HG03378 (cell line): ENCODE measurements around the gene CUL7.
"Not testable (repeated sequence)": the region's sequence is repeated elsewhere in the genome, so short reads cannot be mapped to it uniquely, and the experiment has no call there.

Source experiments
- ATAC-seq: cut with Tn5 transposase; IDR thresholded peaks from one replicate; pipeline ENCODE4 v1.9.1; 2021; ENCODE audit warnings: mild to moderate bottlenecking, moderate library complexity; ENCODE audit not compliant: unreplicated experiment

CUL7 gene

DNA sequence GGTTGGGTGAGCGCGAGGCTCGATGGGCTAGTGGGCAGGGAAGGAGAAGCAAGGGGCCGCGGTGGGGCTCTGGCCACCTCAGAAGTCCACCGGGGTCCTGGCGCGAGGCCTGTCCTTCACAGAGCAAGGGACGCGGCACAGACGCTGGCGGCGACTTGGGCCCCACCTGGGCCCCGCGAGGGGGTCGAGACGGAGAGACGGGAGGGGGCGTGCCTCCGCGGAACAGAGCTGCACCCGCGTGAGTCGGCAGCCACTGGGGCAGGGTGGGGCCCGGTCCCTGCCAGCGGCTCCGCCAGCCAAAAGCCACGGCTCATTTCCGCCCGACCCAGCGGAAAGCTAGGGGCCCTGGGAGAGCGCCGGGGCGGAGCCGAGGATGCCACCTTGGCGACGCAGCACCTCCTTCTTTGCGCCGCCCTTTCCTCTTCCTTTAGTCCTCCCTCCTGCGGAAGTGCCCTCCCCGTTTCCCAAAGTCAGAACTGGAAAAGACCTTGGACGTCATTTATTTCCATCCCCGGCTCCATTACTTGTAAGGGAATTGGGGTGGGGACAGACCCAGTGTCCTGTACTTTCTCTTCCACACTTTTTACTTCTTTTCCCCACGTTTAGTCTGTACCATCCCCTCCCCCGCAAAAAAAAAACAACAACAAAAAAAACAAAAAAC is at the start of gene CUL7:
Gene CUL7 (minus strand): TSS at position 307 of the 661 bp plus-strand sequence. CDS start 1,063 bp downstream, outside the sequence.
- peak; percentile 59 for ATAC-seq

GRCh38 chr6:43101497-43101896 is 47.8 kb upstream of the CUL7 start:
- no peak for ATAC-seq

GRCh38 chr6:43097502-43097901 is 43.9 kb upstream of the CUL7 start:
- no peak for ATAC-seq

DNA sequence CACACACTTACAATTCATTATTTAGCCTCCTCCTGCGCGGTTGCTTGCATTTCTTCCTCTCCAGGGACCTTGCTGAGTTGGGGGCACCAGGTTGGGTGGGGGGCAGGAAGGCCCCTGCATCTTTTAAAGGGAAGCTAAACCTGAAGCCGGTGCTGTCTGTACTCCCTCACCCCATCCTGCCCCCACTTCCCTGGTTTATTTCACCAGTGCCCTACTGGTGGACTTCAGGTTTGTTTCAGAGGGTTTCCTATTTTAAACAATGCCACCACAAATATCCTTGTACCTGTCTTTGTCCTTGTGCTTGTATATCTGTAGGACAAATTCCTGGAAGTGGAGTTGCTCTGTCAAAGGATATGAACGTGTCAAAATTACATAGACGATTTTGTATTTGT is 43.4 kb upstream of the CUL7 start:
- no peak for ATAC-seq

DNA sequence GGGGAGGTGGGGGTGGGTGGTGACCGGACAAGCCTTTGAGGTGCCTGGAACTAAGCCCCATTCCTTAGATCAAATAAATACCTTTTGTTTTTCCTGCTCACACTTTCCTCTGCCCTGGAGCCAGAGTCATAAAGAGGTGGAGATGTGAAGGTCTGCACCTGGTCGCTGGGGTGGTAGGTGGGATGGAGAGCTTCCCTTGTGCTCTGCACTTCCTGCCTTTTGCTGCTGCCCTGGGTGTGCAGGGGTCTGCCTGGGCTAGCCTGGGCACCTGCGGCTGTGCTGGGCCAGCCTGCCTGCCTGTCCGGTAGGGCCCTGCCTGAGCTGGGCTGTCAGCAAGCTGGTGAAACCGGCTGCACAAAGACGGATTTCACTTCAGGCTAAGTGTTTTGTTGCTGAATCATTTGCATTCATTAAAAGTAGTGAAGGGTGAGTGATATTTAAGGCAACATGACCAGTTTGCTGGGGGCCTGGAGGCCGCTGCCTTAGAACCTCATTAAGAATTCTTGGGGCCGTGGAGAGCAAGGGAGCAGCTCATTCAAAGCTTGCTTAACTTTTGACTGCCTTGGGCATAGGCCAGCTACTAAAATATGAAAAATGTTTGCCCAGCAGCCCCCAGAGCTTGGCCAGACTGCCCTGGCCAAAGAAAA is 42.9 kb upstream of the CUL7 start:
- ATAC-seq = no peak

DNA sequence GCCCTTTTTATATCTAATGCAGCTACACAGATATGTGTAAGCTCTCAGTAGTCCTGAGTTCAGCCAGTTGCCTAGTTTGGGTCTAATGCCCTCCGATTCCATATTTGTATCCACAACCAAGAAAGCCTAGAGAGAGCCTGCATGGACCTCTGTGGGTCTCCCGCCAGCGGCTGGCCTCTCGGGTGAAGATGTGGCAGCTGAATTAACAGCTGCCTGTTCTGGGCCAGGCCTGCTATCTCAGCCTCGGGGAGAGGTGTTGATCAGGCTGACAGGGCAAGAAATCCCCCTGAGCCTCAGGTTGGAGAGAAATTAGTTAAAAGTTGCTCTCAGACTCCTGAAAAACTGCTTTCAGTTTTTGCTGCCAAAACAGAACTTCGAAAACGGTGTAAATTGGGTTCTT is 42.3 kb upstream of the CUL7 start:
- ATAC-seq = no peak

DNA sequence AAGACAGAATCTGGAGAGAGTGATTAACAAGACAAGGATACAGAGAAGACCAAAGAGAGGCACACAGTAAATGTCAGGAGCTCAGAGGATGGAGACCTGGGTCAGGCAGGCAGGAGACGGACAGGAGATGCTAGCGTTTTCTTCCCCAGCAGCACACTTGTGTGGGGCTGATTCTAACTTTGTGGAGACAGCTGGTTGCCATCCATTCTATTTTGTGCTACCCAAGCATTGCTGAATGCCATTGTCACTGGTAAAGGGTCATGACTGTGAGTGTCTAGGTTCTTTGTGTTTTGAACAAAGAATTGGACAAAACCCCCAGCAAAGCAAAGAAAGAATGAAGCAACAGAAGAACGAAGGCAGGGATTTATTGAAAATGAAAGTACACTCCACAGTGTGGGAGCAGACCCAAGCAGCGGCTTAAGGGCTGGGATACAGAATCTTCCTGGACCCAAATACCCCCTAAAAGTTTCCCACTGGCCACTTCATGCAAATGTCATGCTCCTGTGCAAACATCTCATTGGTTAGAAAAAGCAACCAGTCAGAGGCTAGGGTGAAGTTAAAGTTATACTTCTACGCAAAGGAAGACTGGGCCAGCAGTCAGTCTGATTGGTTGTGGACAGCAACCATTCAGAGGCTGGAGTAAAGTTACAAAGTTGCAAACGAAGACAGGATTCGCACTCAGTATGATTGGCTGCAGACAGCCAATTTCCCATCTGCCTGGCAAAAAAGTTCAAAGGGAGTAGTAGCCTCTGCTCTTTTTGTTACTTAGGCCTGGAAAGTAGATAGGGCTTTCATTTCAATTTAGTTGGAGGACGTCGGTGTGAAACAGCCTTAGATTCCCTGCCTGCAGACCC is 40.0 kb upstream of the CUL7 start:
- no peak for ATAC-seq

DNA sequence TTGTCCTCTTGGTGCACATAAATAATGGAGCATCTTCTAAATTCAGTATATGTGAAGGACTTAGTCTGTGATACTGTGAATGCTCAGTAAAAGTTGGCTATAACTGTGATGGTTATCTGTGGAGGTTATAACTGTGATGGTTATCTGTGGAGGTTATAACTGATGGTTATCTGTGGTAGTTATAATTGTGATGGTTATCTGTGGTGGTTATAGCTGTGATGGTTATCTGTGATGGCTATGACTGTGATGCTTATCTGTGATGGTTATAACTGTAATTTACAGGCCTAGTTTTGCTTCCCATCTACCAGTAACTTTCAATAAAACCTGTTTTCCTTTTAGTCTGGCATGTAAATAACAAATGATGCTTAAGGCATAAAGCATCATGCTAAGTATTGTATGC is 39.0 kb upstream of the CUL7 start:
- no peak for ATAC-seq

DNA sequence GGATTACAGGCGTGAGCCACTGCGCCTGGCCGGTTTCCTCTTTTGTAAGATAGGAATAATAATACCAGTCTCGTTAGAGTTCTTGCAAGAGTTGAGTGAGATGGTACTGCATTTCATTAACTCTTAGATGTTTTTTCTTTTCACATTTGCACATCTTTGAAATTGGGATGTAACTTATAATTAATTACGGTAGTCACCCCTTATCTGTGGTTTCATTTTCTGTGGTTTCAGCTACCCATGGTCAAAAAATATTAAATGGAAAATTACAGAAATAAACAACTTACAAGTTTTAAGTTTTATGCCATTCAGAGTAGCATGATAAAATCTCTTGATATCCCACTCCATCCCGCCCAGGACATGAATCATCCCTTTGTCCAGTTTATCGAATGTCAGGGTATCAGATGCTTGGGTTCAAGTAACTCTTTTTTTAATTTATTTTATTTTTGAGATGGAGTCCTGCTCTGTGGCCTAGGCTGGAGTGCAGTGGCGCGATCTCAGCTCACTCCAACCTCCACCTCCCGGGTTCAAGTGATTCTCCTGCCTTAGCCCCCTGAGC is 37.9 kb upstream of the CUL7 start:
- no peak for ATAC-seq

GRCh38 chr6:43091020-43091419 is 37.4 kb upstream of the CUL7 start:
- no peak for ATAC-seq

DNA sequence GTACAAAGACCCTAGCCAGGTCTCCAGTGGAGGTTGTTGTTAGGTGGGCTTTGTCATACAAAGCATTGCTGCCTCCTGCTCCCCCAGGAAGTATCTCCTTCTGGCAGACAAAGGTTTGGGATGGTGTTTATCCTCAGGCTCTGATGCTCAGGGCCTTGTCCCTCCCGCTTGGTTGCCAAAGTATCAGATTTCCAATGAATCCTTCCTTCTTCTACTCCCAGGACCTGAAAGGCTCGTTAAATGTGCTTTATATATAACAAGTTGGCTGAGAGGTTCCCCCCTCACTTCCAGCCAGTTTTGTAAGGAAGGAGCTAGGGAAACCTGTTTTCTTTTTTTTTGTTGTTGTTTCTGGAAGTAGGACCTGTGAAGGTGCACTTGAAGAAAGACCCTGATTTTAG is 36.9 kb upstream of the CUL7 start:
- no peak for ATAC-seq

GRCh38 chr6:43089874-43090558 is 36.4 kb upstream of the CUL7 start:
- ATAC-seq = no peak

GRCh38 chr6:43089467-43089866 is 35.8 kb upstream of the CUL7 start:
- ATAC-seq = no peak

- no peak for ATAC-seq
These were observed 35.0 kb upstream of the CUL7 start for GRCh38 chr6:43088654-43089056.

DNA sequence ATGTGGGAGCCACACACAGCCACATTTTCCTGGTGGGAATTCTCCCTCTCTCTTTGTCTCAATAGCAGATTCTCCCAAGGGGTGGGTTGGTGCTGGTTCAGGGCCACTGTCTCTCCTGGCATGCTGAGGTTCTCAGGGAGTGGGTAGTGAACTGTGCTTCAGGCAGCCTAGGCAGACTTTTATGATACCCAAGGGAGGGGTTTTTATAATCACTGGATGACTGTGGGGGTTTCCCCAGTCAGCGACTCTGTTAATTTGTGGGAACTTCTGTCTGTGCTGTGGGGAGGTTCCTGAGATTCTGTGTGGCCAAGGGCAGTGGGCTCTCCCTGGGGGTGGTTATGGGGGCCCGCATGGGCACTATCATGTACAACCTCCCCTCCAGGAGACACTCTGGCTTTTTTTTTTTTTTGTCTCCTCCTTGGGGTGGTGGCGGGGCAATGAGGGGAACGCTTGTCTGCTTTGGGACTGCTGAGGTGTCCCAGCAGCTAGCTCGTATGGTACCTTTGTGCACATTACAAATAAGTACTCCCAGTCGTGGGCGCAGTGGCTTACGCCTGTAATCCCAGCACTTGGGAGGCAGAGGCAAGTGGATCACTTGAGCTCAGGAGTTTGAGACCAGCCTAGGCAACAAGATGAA is 32.5 kb upstream of the CUL7 start:
- no peak for ATAC-seq

- no peak for ATAC-seq
These were observed 29.4 kb upstream of the CUL7 start for GRCh38 chr6:43082806-43083655.

- ATAC-seq = not testable (repeated sequence)
These were observed 28.3 kb upstream of the CUL7 start for GRCh38 chr6:43081922-43082321.

GRCh38 chr6:43081043-43081442 is 27.4 kb upstream of the CUL7 start:
- no peak for ATAC-seq

GRCh38 chr6:43078691-43079090 is 25.0 kb upstream of the CUL7 start:
- no peak for ATAC-seq
